HepG2 (cell line): Measurements from ENCODE around the gene DDR2. TPM values are rescaled to one million over a fixed set of nuclear protein-coding genes. Genes with fewer than 3 reads are reported as not detected.

Source experiments
- BATF2 ChIP-seq: sonication (generic); formaldehyde crosslinking; IDR thresholded peaks from 2 replicates; pipeline ENCODE4 v1.8.0; 2022; ENCODE audit warnings: mild to moderate bottlenecking, missing genetic modification reagents, moderate library complexity
- CAMTA2 ChIP-seq: sonication (generic); formaldehyde crosslinking; IDR thresholded peaks from 2 replicates; pipeline ENCODE4 v1.4.0; 2020; ENCODE audit warnings: mild to moderate bottlenecking, missing genetic modification reagents, borderline replicate concordance
- FOXA1 ChIP-seq, 2 experiments: fragments of 450-650 bp in 1 of 2; sonication (generic) in 1 of 2; formaldehyde crosslinking in 1 of 2; IDR thresholded peaks; 2 replicates each; pipeline versions ENCODE4 v1.4.0 to v1.6.1; 2016 to 2020; ENCODE audit warnings: missing genetic modification reagents in 1 of 2
- HBP1 ChIP-seq: IDR thresholded peaks from 2 replicates; pipeline ENCODE4 v1.6.1; 2016; ENCODE audit warnings: low read depth, control low read depth
- HIC2 ChIP-seq: sonication (generic); formaldehyde crosslinking; IDR thresholded peaks from 2 replicates; pipeline ENCODE4 v1.9.0; 2022; ENCODE audit warnings: low read depth, missing genetic modification reagents
- HOXA3 ChIP-seq: sonication (generic); formaldehyde crosslinking; IDR thresholded peaks from 2 replicates; pipeline ENCODE4 v1.5.0; 2020; ENCODE audit warnings: missing genetic modification reagents
- KLF13 ChIP-seq: sonication (generic); formaldehyde crosslinking; IDR thresholded peaks from 2 replicates; pipeline ENCODE4 v1.4.0; 2020; ENCODE audit warnings: mild to moderate bottlenecking, missing genetic modification reagents
- MXI1 ChIP-seq: IDR thresholded peaks from 3 replicates; pipeline ENCODE4 v1.6.1; 2012; ENCODE audit warnings: low read depth, low read length, inconsistent platforms, borderline replicate concordance
- NFIC ChIP-seq: IDR thresholded peaks from 2 replicates; pipeline ENCODE4 v1.6.1; 2012; ENCODE audit warnings: mild to moderate bottlenecking, low read length, inconsistent platforms
- REPIN1 ChIP-seq: sonication (generic); formaldehyde crosslinking; IDR thresholded peaks from 2 replicates; pipeline ENCODE4 v1.8.0; 2022; ENCODE audit warnings: missing genetic modification reagents, low read depth, mild to moderate bottlenecking, borderline replicate concordance
- SATB2 ChIP-seq: sonication (generic); formaldehyde crosslinking; IDR thresholded peaks from 2 replicates; pipeline ENCODE4 v1.5.0; 2020; ENCODE audit warnings: missing genetic modification reagents
- TAF15 ChIP-seq: fragments of 200-400 bp; formaldehyde crosslinking; IDR thresholded peaks from one replicate; pipeline ENCODE4 v1.6.1; 2018; ENCODE audit warnings: mild to moderate bottlenecking, low read depth, low read length; ENCODE audit not compliant: poor library complexity, severe bottlenecking
- TRIM22 ChIP-seq: fragments of 450-650 bp; IDR thresholded peaks from 2 replicates; pipeline ENCODE4 v1.6.1; 2017
- XRCC5 ChIP-seq: fragments of 200-400 bp; formaldehyde crosslinking; optimal IDR thresholded peaks from 2 replicates; pipeline ENCODE3; 2017; ENCODE audit warnings: mild to moderate bottlenecking, low read length
- ZFX ChIP-seq: sonication (generic); formaldehyde crosslinking; IDR thresholded peaks from 2 replicates; pipeline ENCODE4 v1.4.0; 2020; ENCODE audit warnings: mild to moderate bottlenecking, low read depth, missing genetic modification reagents, moderate library complexity
- ZNF276 ChIP-seq: sonication (generic); formaldehyde crosslinking; IDR thresholded peaks from 2 replicates; pipeline ENCODE4 v1.4.0; 2020; ENCODE audit warnings: mild to moderate bottlenecking, low read depth, missing genetic modification reagents
- ZNF580 ChIP-seq: IDR thresholded peaks from 2 replicates; pipeline ENCODE4 v1.6.1; 2016; ENCODE audit warnings: low read depth, borderline replicate concordance
- ZNF629 ChIP-seq: sonication (generic); formaldehyde crosslinking; conservative IDR thresholded peaks from 2 replicates; pipeline ENCODE4 v1.5.0; 2020; ENCODE audit warnings: missing genetic modification reagents
- ZNF639 ChIP-seq: conservative IDR thresholded peaks from 2 replicates; pipeline ENCODE4 v1.6.1; 2018; ENCODE audit warnings: missing genetic modification reagents
- ZNF781 ChIP-seq: sonication (generic); formaldehyde crosslinking; IDR thresholded peaks from 2 replicates; pipeline ENCODE4 v1.5.1; 2020; ENCODE audit warnings: borderline replicate concordance, mild to moderate bottlenecking, missing genetic modification reagents; ENCODE audit errors: not compliant biosample characterization
- ZNF792 ChIP-seq: IDR thresholded peaks from 2 replicates; pipeline ENCODE4 v1.6.1; 2016
- polyA plus RNA-seq, 8 experiments: library from polyadenylated mRNA; depleted of rRNA in 3 of 8; stranded (reverse) in 7 of 8; unstranded in 1 of 8; fragments of >200 nt; fragmentation: Illumina TruSeq in 4 of 8; extraction: Trizol in 4 of 8; gene quantifications; 2 replicates each; pipeline versions ENCODE4 v1.2.1 to v1.2.3, GENCODE V29; 2011 to 2016; ENCODE audit warnings: low read depth in 4 of 8, missing spikeins in 1 of 8, mixed read lengths in 1 of 8; ENCODE audit not compliant: insufficient read depth in 1 of 8
- total RNA-seq, 5 experiments: library from RNA; depleted of rRNA; stranded (reverse); fragments of >200 nt; fragmentation: Illumina TruSeq; extraction: Trizol; gene quantifications; 2 replicates each; pipeline ENCODE4 v1.2.3, GENCODE V29; 2016; ENCODE audit warnings: low read depth in 1 of 5

Gene DDR2
- total and polyA plus RNA-seq, 2 of the 13 experiments (the other 11 are each of a cell fraction or from before 2014, with no cell fraction given): 0.36 to 0.38 TPM

- no peak for TF ChIP-seq ZNF276 (CRISPR knock-in tag)
- no peak for TF ChIP-seq ZFX
- no peak for TF ChIP-seq REPIN1 (CRISPR knock-in tag)
- no peak for TF ChIP-seq KLF13 (CRISPR knock-in tag)
- TF ChIP-seq HOXA3 (CRISPR knock-in tag): peak; percentile 43; the same call in 1 of the 2 replicates
- TF ChIP-seq HIC2 (CRISPR knock-in tag): no peak
- no peak for TF ChIP-seq MXI1
- TF ChIP-seq ZNF580: no peak
- TF ChIP-seq XRCC5: peak; percentile 45
- no peak for TF ChIP-seq TRIM22
- no peak for TF ChIP-seq CAMTA2
- TF ChIP-seq ZNF781: peak; percentile 31
- 0 out of 2 replicates have a peak, but pooled peaks have one; percentile 16 for TF ChIP-seq ZNF792 (CRISPR knock-in tag)
- TF ChIP-seq FOXA1 (IDR thresholded peaks at IDR 0.05): no peak
- no peak for TF ChIP-seq FOXA1 (CRISPR knock-in tag; IDR thresholded peaks at IDR 0.05)
- TF ChIP-seq ZNF629 (CRISPR knock-in tag): peak; percentile 79
- TF ChIP-seq ZNF639 (CRISPR knock-in tag): no peak
- no peak for TF ChIP-seq BATF2 (CRISPR knock-in tag)
- no peak for TF ChIP-seq HBP1 (CRISPR knock-in tag)
- TF ChIP-seq SATB2 (CRISPR knock-in tag): no peak
- no peak for TF ChIP-seq TAF15
- TF ChIP-seq NFIC: no peak
Measured at GRCh38 chr1:162753001-162753658, 120.9 kb downstream of the DDR2 start (continued).
